AG10803 (cell line): ENCODE data around the gene LKAAEAR1.

Experiments
- DNase-seq: peaks from one replicate; pipeline ENCODE4 v3.0.0; 2010; ENCODE audit warnings: low read depth
- H3K4me3 ChIP-seq: 2 replicates; pipeline ENCODE4 v1.5.1; 2011; ENCODE audit warnings: mild to moderate bottlenecking, low read length, control low read depth
- TF ChIP-seq, protein P1 (sequence below): conservative IDR thresholded peaks from 2 replicates; pipeline ENCODE4 v1.5.1; 2011; ENCODE audit warnings: mild to moderate bottlenecking, low read length, control low read depth, inconsistent platforms

Gene LKAAEAR1

DNA sequence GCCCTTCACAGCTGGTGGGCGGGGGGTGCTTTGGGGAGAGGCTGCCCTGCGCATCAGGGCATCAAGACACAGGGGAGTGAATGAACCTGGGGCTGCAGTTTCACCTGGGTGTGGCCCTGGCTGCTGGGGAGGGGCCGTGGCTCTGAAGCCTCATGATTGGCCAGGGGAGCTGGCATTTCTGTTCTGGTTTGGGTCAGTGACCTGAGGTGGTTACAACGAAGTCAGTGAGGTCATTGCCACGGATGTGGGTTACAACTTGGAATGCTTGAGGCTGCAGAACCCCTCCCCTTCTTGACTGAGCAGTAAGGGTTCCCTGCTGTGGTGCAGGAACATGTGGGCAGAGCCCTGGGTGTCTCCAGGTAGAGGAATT lies 18.2 kb downstream of the LKAAEAR1 start:
- peak; percentile 87 for DNase-seq
- H3K4me3 ChIP-seq: no peak overlapping the region
- TF ChIP-seq, protein P1, sequence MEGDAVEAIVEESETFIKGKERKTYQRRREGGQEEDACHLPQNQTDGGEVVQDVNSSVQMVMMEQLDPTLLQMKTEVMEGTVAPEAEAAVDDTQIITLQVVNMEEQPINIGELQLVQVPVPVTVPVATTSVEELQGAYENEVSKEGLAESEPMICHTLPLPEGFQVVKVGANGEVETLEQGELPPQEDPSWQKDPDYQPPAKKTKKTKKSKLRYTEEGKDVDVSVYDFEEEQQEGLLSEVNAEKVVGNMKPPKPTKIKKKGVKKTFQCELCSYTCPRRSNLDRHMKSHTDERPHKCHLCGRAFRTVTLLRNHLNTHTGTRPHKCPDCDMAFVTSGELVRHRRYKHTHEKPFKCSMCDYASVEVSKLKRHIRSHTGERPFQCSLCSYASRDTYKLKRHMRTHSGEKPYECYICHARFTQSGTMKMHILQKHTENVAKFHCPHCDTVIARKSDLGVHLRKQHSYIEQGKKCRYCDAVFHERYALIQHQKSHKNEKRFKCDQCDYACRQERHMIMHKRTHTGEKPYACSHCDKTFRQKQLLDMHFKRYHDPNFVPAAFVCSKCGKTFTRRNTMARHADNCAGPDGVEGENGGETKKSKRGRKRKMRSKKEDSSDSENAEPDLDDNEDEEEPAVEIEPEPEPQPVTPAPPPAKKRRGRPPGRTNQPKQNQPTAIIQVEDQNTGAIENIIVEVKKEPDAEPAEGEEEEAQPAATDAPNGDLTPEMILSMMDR: no peak

DNA sequence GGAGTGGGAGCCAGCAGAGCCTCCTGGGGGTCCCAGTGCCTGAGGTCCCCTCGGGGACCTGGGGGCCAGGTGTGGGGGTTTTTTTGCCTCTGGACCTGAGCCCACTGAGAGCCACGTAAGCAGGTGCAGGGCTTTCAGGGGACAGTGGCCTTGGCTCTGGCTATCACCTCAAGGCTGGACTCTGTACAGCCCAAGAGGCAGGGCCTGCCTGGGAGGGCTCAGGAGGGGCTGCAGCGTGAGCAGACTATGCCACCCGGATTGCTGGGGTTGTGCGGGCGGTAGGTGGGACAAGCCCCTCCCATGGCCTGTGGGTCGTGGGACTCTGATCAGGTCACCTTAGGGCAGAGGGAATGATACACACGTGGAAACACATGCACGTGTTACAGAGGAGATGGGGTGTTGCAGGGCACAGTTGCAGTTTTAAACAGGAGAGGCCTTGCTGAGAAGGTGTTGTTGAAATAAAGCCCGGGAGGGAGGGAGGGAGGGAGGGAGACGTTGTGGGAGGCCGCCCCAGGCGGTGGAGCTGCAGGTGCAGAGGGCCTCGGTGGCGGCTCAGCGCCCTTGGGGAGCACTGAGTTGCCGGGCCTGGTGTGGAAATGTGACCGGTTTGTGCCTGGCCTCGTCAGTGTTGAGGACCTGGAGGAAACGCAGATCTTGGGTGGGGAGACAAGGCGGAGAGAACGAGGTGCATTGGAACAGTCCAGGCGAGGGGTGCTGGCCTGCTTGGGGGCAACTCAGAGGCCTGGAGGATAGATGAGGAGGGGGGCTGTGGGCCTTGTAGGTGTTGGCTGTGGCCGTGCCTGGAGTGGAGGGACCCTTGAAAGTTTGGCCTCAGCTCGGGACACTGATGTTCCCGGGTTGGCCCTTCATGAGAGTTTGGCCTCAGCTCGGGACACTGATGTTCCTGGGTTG lies 18.9 kb downstream of the LKAAEAR1 start:
- TF ChIP-seq, protein P1: no peak
- no peak for DNase-seq
- H3K4me3 ChIP-seq: no peak overlapping the region

DNA sequence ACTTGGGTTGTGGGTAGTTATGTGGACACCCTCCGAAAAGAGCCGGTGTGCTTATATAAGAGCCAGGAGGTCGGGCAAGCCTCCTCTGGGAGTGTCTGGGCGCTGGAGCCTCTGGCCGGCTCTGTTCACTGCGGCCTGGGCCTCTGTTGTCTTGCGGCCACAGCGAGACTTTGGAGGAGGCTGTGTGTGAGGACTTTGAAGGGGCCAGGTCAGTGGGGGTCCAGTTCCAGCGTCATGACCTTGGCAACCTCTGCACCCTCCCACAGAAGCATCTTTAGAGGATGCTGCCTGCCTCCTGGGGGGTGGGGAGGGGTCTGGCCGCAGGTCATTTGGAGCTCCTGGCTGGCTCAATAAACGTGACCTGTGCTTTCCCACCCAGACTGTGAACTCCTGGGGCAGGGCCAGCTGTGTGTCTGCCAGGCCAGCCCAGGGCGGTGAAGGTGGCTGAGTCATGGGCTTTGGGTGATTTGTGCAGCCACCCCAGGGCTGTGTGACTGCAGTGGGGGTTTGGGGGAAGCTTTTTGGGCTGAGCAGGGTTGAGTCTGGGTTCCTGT lies 20.0 kb downstream of the LKAAEAR1 start:
- peak overlapping the region; percentile 83 for H3K4me3 ChIP-seq
- peak; percentile 60 for DNase-seq
- TF ChIP-seq, protein P1: no peak

DNA sequence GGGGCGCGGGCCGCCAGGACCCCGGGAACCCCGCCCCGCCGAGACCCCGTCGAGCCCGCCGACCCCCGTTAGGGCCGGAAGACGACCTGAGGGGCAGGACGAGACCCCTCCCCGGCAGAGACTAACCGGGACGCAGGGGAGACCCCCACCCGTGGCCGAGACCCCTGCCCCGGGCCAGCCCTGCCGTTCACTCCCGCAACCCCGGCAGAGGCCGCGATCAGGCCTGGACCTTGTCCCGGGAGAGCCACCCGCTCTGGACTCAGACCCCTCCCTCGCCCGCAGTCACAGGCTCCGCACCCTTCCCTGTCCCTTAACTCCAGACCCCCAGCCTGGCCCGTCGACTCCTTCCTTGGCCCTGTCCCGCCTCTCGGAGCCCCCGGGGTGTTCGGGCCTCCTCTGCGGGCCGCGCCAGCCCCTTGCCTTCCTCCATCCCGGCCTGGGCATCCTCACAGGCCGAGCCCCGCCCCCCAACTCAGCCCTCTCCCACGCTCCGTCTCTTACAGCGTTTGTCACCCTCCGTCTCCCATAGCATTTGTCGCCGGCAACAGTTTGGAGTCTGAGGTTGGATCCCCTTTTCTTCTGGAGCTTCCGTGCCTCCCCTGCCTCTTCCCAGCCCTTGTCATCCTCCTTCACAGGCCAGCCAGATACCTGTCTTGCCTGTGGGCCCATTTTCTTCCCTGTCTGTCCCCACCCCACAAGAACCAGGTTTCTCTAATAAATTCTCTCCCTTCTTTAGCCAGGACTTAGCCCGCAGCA lies 20.6 kb downstream of the LKAAEAR1 start:
- TF ChIP-seq, protein P1: no peak
- peak overlapping the region; percentile 83 for H3K4me3 ChIP-seq
- DNase-seq: no peak

DNA sequence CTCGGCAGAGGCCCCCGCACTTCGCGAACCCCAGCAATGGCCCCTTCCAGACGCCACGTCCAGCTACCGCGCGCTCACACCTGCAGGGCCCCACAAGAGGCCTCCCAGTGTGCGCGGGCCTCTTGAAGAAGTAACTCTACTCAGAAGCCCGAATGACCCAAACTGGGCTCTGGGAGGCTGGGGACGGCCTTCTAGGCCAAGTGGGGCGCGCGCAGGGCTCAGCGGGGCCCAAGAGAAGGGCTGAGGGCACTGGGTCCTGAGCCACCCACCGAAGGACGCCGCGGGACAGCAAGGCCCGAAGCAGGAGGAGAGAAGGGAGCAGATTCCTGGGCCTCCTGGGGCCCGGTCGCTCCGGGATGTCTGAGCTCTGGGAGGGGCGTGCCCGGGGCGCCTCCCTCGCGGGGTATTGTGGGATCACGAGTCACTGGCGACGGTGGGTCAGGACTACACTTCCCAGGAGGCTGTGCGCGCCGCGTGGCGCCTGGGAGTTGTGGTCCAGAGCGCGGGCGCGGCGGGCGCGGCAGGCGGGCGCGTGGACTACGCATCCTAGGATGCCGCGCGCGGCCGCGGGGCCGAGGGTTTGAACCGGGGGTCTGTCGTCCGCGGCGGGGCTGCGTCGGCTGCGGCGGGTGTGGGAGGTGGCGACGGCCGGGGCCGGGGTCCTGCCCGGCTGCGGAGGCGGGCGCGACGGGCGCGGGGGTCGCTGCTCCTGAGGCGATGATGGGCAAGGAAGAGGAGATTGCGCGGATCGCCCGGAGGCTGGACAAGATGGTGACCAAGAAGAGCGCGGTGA lies 21.4 kb downstream of the LKAAEAR1 start, which contains the start of gene TCEA2:
Gene TCEA2, plus strand, starts transcription at position 603 of the 793 bp plus-strand sequence. Its CDS starts 115 bp downstream, at position 718.
- TF ChIP-seq, protein P1: no peak
- DNase-seq: peak; percentile 95

DNA sequence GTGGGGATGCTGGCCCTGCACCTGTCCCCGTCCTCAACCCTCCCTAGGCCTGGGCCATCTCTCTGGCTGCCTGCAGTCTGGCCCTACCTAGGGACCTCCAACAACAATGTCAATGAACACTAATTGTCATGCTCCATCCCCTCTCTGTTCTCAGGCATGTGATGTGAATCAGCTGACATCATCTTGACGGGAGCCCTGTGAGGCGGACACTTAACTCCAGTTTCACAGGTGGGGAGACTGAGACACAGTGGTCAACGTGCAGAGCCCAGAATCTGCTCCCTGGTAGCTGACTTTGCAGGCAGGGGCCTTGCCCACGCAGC lies 22.0 kb downstream of the LKAAEAR1 start:
- TF ChIP-seq, protein P1: no peak
- peak overlapping the region; percentile 67 for H3K4me3 ChIP-seq
- DNase-seq: no peak

More for the DNA sequence above, 21.4 kb downstream of the LKAAEAR1 start, which contains the start of gene TCEA2:
- H3K4me3 ChIP-seq: peak within 1 kb of the TSS; percentile 83
